Lower leg skin (tissue), 4 donors: Measurements from ENCODE around the gene ICE1. TPM values are rescaled to one million over a fixed set of nuclear protein-coding genes. Genes with fewer than 3 reads are reported as not detected.

ENCODE experiments used
- DNase-seq, 2 donors: peaks; one replicate each; pipeline ENCODE4 v3.0.0-alpha.2; 2019; ENCODE audit warnings: low spot score in 2 of 2
- H3K4me3 ChIP-seq: fragments of 200-600 bp; sonication (generic); 2 replicates; pipeline ENCODE4 v1.5.1; 2017; ENCODE audit warnings: mild to moderate bottlenecking, low read depth; ENCODE audit not compliant: poor library complexity, severe bottlenecking
- POLR2A ChIP-seq, 2 donors: fragments of 450-650 bp; IDR thresholded peaks; one replicate each; pipeline ENCODE4 v1.6.1; 2016 to 2017; ENCODE audit warnings: antibody characterized with exemption in 2 of 2, mild to moderate bottlenecking in 1 of 2, moderate library complexity in 1 of 2
- WGBS, 2 donors: methylation state at CpG; one replicate each; pipeline ENCODE4 v1.1.5; 2018; 5-methylcytosine and 5-hydroxymethylcytosine counted together
- intact Hi-C: fragments of 100-400 bp; cut with DNase I; formaldehyde crosslinking; loops from one replicate; pipeline ENCODE4 v1.15.0; 2023; ENCODE audit warnings: low total_unique reads
- total RNA-seq, 4 donors: library from RNA; depleted of rRNA; stranded (reverse); fragments of >200 nt; gene quantifications; one replicate each; pipeline ENCODE4 v1.1.0, GENCODE V29; 2016
- TF ChIP-seq, protein P1 (sequence below), 3 donors: fragments of 450-650 bp; IDR thresholded peaks; one replicate each; pipeline ENCODE4 v1.5.1; 2016; ENCODE audit warnings: antibody characterized with exemption in 3 of 3, mild to moderate bottlenecking in 3 of 3, moderate library complexity in 2 of 3

Gene ICE1
- total RNA-seq, 4 donors from 2014 or later, result 15.3 to 20.2 (median 19.1) TPM

DNA sequence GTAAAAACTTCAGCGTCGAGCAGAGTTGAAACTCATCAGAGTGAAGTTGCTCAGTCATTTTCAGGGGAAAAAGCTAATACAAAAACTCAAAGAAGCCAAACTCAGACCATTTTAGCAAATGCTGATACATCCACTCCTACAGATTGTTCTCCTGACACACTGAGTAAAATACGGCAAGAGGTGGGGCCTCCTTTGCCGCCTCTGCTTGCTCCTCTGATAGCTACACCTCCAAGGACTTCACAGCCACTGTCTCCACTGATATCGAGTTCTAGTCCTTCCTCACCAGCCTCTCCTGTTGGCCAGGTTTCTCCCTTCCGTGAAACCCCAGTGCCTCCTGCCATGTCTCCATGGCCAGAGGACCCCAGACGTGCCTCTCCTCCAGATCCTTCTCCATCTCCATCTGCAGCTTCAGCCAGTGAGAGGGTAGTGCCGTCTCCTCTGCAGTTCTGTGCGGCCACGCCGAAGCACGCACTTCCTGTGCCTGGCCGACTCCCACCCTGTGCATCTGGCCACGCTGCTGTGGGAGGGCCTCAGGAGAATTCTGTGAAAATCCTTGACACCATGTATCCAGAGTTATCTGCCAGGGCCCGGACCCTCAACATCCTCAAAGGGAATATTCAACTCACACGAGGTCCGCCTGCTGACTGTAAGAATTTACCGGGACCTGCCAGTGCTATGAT lies 41.7 kb downstream of the ICE1 start:
- 91 to 93% methylated on average over 18 of the region's 18 CpGs for WGBS, 2 donors
- no peak for DNase-seq
- H3K4me3 ChIP-seq, result no peak overlapping the region
- intact Hi-C loops, result no loop called here
- TF ChIP-seq POLR2A (IDR thresholded peaks at IDR 0.05), result no peak
- TF ChIP-seq, protein P1, sequence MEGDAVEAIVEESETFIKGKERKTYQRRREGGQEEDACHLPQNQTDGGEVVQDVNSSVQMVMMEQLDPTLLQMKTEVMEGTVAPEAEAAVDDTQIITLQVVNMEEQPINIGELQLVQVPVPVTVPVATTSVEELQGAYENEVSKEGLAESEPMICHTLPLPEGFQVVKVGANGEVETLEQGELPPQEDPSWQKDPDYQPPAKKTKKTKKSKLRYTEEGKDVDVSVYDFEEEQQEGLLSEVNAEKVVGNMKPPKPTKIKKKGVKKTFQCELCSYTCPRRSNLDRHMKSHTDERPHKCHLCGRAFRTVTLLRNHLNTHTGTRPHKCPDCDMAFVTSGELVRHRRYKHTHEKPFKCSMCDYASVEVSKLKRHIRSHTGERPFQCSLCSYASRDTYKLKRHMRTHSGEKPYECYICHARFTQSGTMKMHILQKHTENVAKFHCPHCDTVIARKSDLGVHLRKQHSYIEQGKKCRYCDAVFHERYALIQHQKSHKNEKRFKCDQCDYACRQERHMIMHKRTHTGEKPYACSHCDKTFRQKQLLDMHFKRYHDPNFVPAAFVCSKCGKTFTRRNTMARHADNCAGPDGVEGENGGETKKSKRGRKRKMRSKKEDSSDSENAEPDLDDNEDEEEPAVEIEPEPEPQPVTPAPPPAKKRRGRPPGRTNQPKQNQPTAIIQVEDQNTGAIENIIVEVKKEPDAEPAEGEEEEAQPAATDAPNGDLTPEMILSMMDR (IDR thresholded peaks at IDR 0.05), result no peak

- intact Hi-C loops, result no loop called here
- H3K4me3 ChIP-seq, result no peak overlapping the region
- 93 to 97% methylated on average over 5 of the region's 5 CpGs for WGBS, 2 donors
- DNase-seq, result no peak
- TF ChIP-seq POLR2A (IDR thresholded peaks at IDR 0.05), result no peak
- TF ChIP-seq, protein P1 (IDR thresholded peaks at IDR 0.05), result no peak
Observed at GRCh38 chr5:5466227-5466626, 43.8 kb downstream of the ICE1 start.

GRCh38 chr5:5467737-5468136 lies 45.3 kb downstream of the ICE1 start:
- H3K4me3 ChIP-seq, result no peak overlapping the region
- WGBS, 2 donors, result 86 to 91% methylated on average over 4 of the region's 4 CpGs
- TF ChIP-seq, protein P1 (IDR thresholded peaks at IDR 0.05), result no peak
- TF ChIP-seq POLR2A (IDR thresholded peaks at IDR 0.05), result no peak
- intact Hi-C loops, result no loop called here
- DNase-seq, result no peak

- no peak for TF ChIP-seq POLR2A (IDR thresholded peaks at IDR 0.05)
- TF ChIP-seq, protein P1 (IDR thresholded peaks at IDR 0.05), result no peak
- DNase-seq, result no peak
- H3K4me3 ChIP-seq, result no peak overlapping the region
- intact Hi-C loops, result no loop called here
Observed at GRCh38 chr5:5470933-5471332, 48.5 kb downstream of the ICE1 start.

- intact Hi-C loops, result no loop called here
- DNase-seq, result no peak
- no peak overlapping the region for H3K4me3 ChIP-seq
- 93 to 94% methylated on average over 2 of the region's 2 CpGs for WGBS, 2 donors
- no peak for TF ChIP-seq POLR2A (IDR thresholded peaks at IDR 0.05)
- TF ChIP-seq, protein P1 (IDR thresholded peaks at IDR 0.05), result no peak
Observed at GRCh38 chr5:5473226-5473625, 50.7 kb downstream of the ICE1 start.

DNA sequence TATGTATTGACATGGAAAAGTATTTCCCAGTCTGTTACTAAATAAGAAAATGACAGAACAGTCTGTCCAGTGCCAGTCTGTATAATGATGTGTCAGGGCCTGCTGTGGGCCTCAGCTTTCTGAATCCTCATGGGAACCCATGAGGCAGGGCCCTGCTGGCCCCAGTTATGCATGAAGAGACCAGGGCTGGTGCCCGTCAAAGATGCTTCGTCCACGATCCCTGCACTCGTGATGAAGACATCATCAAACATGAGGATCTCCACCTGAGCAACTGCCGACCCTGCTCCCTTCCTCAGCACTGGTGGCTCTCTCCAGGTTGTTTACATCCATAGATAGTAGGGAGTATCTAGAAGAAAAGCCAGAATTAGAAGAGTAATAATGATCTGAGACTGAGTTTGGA lies 52.5 kb downstream of the ICE1 start:
- intact Hi-C loops, result no loop called here

More for the DNA sequence above, 52.5 kb downstream of the ICE1 start:
- no peak for TF ChIP-seq POLR2A (IDR thresholded peaks at IDR 0.05)
- TF ChIP-seq, protein P1 (IDR thresholded peaks at IDR 0.05), result no peak
- DNase-seq, result no peak
- H3K4me3 ChIP-seq, result no peak overlapping the region
- 94 to 96% methylated on average over 5 of the region's 5 CpGs for WGBS, 2 donors
